ENCODE results near the gene SH3RF1. TPM values are rescaled to one million over a fixed set of nuclear protein-coding genes. Genes with fewer than 3 reads are reported as not detected.

Gene SH3RF1
- total and polyA plus RNA-seq, 7 donors = 8.2 to 20.8 (median 12.5) TPM

DNA sequence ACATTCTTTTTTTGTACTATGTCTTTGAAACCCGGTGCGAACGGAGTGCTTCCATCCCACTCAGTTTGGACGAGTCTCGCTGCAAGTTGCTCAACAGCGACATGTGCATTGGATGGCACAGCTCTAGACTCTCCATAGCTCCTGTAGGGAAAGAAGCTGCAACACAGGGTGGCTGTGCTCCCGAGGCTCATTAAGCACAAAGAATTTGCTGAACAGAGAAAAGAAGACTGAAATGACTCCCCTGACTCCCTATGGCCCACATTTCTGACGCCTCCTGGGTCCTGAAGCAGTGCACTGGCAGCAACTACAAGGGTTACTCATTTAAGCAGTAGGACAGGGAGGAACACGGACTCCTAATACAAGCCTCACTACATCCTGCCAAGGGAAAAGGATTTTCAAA is 127.4 kb downstream of the SH3RF1 start:
- Histone ChIP-seq H3K4me3 (no peak overlapping the region), H3K4me1 (no peaks in the 10 kb centered on the region), H3K27ac (no peak overlapping the region), H3K9me3 (no peaks in the 10 kb centered on the region), H3K36me3 (no peaks in the 10 kb centered on the region), H3K27me3 (no peaks in the 10 kb centered on the region)
- intact Hi-C loops (cut with DNase I) = no loop called here
- DNase-seq = no peak
- no peak for TF ChIP-seq POLR2A (IDR thresholded peaks at IDR 0.05)
- no peak for TF ChIP-seq POLR2AphosphoS5 (IDR thresholded peaks at IDR 0.05)
- TF ChIP-seq EP300 (IDR thresholded peaks at IDR 0.05) = no peak
- TF ChIP-seq, protein P1, sequence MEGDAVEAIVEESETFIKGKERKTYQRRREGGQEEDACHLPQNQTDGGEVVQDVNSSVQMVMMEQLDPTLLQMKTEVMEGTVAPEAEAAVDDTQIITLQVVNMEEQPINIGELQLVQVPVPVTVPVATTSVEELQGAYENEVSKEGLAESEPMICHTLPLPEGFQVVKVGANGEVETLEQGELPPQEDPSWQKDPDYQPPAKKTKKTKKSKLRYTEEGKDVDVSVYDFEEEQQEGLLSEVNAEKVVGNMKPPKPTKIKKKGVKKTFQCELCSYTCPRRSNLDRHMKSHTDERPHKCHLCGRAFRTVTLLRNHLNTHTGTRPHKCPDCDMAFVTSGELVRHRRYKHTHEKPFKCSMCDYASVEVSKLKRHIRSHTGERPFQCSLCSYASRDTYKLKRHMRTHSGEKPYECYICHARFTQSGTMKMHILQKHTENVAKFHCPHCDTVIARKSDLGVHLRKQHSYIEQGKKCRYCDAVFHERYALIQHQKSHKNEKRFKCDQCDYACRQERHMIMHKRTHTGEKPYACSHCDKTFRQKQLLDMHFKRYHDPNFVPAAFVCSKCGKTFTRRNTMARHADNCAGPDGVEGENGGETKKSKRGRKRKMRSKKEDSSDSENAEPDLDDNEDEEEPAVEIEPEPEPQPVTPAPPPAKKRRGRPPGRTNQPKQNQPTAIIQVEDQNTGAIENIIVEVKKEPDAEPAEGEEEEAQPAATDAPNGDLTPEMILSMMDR (IDR thresholded peaks at IDR 0.05) = no peak
- 94 to 95% methylated on average over 9 of the region's 9 CpGs for WGBS, 2 donors

DNA sequence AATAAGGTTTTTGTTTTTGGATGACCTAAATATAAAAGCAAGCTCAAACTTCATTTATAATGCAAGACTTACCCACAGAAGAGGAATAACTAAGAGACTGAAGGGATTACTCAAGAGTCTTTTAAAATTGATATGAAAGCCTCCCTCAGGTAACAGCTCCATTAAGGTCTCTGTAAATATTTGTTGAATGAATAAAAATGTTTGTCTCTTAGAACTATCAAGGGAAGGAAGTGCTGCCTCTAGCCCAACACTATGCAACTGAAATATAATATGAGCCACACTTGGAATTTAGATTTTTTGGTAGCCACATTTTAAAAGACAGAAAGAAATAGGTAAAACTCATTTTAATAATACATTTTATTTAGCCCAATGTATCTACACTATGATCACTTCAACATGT is 127.8 kb downstream of the SH3RF1 start:
- no peaks in the 10 kb centered on the region for H3K36me3 ChIP-seq
- no peaks in the 10 kb centered on the region for H3K9me3 ChIP-seq
- TF ChIP-seq POLR2A (IDR thresholded peaks at IDR 0.05) (no peak), POLR2AphosphoS5 (IDR thresholded peaks at IDR 0.05) (no peak), EP300 (IDR thresholded peaks at IDR 0.05) (no peak)
- TF ChIP-seq, protein P1 (IDR thresholded peaks at IDR 0.05) = no peak
- no peak overlapping the region for H3K27ac ChIP-seq
- DNase-seq = no peak
- intact Hi-C loops (cut with DNase I) = no loop called here
- H3K4me1 ChIP-seq = no peaks in the 10 kb centered on the region
- H3K4me3 ChIP-seq = no peak overlapping the region
- no peaks in the 10 kb centered on the region for H3K27me3 ChIP-seq

DNA sequence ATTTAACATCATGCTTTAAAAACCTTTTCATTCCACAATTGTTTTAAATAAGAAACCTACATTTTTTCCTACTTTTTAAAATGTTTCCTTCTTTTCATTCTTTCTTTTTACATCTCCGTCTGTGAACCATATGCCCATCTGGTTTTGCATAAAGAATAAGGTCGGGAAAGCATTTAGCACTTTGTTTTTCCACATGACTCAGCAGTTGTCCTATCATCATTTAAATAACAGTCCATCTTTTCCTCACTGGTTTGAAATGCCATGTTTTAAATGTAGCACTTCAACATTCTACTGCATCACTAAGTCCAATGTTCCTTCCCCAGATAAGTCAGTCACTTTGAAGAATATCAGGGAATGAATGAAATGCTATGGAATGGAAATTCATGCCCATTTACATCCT is 128.4 kb downstream of the SH3RF1 start:
- WGBS, 2 donors = 89 to 90% methylated on average over 2 of the region's 2 CpGs
- H3K4me3 ChIP-seq = no peak overlapping the region
- H3K27me3 ChIP-seq = no peaks in the 10 kb centered on the region
- H3K36me3 ChIP-seq = no peaks in the 10 kb centered on the region
- H3K27ac ChIP-seq = no peak overlapping the region
- no peak for TF ChIP-seq EP300 (IDR thresholded peaks at IDR 0.05)
- no peak for TF ChIP-seq POLR2A (IDR thresholded peaks at IDR 0.05)
- TF ChIP-seq POLR2AphosphoS5 (IDR thresholded peaks at IDR 0.05) = no peak
- TF ChIP-seq, protein P1 (IDR thresholded peaks at IDR 0.05) = no peak
- no peak for DNase-seq
- no peaks in the 10 kb centered on the region for H3K4me1 ChIP-seq
- H3K9me3 ChIP-seq = no peaks in the 10 kb centered on the region
- intact Hi-C loops (cut with DNase I) = no loop called here

DNA sequence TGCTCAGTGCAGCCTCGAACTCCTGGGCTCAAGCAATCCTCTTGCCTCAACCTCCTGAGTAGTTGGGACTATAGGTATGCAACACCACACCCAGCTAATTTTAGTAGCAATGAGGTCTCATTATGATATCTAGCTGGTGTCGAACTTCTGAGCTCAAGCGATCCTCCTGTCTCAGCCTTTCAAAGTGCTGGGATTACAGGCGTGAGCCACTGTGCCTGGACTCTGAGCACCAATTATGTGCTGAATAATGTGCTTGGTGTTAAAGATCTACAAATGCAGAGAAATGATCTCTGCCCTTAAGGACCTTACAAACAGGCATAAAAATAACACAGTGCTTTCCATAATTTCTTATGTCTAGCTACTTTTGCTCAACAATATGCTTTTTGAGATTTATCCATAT is 131.7 kb downstream of the SH3RF1 start:
- Histone ChIP-seq H3K4me1 (peaks cover 0 to 8% (median 3%) of the 10 kb centered on the region in 4 donors), H3K27me3 (no peaks in the 10 kb centered on the region), H3K27ac (no peak overlapping the region), H3K4me3 (no peak overlapping the region), H3K9me3 (no peaks in the 10 kb centered on the region), H3K36me3 (peaks cover 0 to 15% (median 0%) of the 10 kb centered on the region in 4 donors)
- intact Hi-C loops (cut with DNase I) = no loop called here
- no peak for DNase-seq
- 72 to 95% methylated on average over 4 of the region's 4 CpGs for WGBS, 2 donors
- TF ChIP-seq POLR2A (IDR thresholded peaks at IDR 0.05) (no peak), POLR2AphosphoS5 (IDR thresholded peaks at IDR 0.05) (no peak), EP300 (IDR thresholded peaks at IDR 0.05) (no peak)
- TF ChIP-seq, protein P1 (IDR thresholded peaks at IDR 0.05) = no peak

DNA sequence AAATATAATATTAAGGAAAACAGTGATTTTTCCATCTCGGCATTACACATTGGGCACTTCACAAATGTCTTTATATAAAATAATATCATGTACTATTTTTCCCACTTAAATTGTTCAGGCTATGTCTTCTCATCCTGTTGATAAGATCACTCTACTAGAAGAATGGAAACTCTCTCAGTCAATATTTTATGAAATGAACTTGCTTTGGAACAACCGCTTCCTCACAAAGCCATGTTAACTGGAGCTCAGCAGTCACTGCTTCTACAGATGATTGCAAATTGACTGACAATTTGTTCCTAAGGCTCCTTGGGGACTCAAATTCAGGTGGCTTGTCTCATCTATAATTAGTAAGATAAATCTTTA is 133.2 kb downstream of the SH3RF1 start:
- intact Hi-C loops (cut with DNase I) = no loop called here
- no peak for DNase-seq
- 84 to 88% methylated on average over 2 of the region's 2 CpGs for WGBS, 2 donors
- Histone ChIP-seq H3K27ac (no peak overlapping the region), H3K9me3 (no peaks in the 10 kb centered on the region), H3K36me3 (peaks cover 0 to 17% (median 0%) of the 10 kb centered on the region in 4 donors), H3K4me1 (peaks cover 0 to 11% (median 5%) of the 10 kb centered on the region in 4 donors), H3K4me3 (no peak overlapping the region), H3K27me3 (no peaks in the 10 kb centered on the region)
- TF ChIP-seq POLR2AphosphoS5 (IDR thresholded peaks at IDR 0.05) = no peak
- TF ChIP-seq POLR2A (IDR thresholded peaks at IDR 0.05) = no peak
- TF ChIP-seq, protein P1 (IDR thresholded peaks at IDR 0.05) = no peak

All from sigmoid colon (tissue), 7 donors.